Activated naive CD4-positive, alpha-beta T cell (primary cell): ENCODE measurements around the gene OR6K2.
"Not testable (repeated sequence)": the region's sequence is repeated elsewhere in the genome, so short reads cannot be mapped to it uniquely, and the experiment has no call there.

ENCODE experiments used
- DNase-seq, 4 experiments: peaks; one replicate each; lab custom pipeline; 2025; lab: John Stamatoyannopoulos, UW

OR6K2 gene

GRCh38 chr1:158700552-158700951 lies at the start of gene OR6K2:
Gene OR6K2 (minus strand): TSS chr1:158700652. CDS start chr1:158700652, 0 bp downstream.
- DNase-seq, result no peak

DNA sequence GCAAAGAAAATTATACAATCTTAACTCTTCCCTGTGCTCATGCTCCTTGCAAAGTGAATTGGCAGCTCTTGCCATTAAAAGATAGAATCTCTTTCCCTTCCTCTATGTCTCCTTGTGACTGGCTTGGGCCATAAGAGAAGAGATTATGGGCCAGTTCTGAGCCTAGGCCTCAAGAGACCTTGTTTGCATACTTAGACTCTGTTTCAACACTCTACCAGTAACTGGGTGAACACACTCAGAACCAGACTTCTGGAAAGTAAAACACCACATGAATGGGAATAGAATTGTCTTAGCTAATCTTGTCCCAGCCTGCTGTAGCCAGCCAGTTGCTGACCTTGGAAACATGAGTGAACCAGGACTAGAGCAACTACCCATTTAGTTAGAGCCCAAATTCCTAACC lies 35.4 kb upstream of the OR6K2 start:
- DNase-seq, result no peak

DNA sequence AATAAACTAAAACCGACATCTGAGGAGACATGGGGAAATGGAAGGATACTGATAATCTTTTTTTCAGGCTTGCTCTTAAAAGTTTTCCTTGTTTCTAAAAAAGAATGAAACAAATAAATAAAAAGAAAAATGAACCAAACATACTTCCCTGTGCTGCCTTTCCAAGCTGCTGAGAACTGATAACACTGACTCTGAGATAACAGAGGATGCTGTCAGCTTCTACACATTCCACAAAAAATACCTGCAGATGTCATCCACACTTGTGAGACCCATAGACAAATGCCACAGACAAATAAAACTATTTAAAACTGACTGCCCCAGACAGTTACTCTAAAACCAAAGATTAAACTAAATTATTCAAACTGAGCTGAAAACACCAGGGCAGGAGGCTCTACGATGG lies 32.1 kb upstream of the OR6K2 start:
- DNase-seq, result no peak

GRCh38 chr1:158731707-158732106 lies 31.3 kb upstream of the OR6K2 start:
- DNase-seq, result no peak

DNA sequence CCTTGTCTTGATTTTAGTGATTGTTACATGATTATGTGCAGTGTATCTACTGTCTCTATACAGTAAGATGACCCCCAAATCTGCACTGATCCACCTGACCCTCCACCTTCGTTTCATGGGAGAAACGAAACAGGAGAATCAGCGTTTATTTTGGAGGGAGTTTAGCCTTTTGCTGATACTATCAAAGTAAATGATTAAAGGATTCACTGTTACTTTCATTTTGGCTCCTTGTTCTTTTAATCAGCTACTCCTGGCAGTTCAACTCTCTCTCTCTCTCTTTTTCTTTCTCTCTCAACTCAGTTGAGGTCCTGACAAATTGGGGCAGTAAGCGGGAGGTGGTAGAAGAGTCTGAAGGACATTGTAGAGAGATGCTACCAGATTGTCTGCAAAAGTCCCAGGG lies 30.0 kb upstream of the OR6K2 start:
- no peak for DNase-seq

- DNase-seq, result no peak
These were observed 28.2 kb upstream of the OR6K2 start for GRCh38 chr1:158728510-158729225.

- DNase-seq, result no peak
These were observed 24.0 kb upstream of the OR6K2 start for GRCh38 chr1:158724442-158724841.

DNA sequence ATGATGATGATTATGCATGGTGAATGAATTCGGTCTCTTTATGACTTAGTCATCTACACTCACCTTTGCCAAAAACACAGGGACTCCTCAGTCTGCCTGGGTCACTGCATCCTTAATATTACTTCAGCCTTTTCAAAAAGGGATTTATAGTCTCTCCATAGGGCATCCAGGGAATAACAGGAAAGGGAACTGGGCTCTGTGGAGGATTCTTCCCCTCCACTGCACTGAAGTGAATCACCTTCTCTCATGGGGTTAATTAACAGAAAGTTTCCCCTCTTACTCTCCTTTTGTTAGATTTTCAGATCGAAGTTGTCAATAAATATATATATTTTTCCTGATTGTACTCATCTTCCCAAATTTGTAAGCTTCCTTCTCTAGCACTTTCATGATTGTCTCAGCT lies 20.2 kb upstream of the OR6K2 start, which contains the start of gene OR6K3:
OR6K3 (minus strand) TSS at position 101 of the 400 bp plus-strand sequence. CDS start 2,605 bp downstream, outside the sequence.
- DNase-seq, result no peak

- no peak for DNase-seq
These were observed 19.2 kb upstream of the OR6K2 start for GRCh38 chr1:158719664-158720063.

DNA sequence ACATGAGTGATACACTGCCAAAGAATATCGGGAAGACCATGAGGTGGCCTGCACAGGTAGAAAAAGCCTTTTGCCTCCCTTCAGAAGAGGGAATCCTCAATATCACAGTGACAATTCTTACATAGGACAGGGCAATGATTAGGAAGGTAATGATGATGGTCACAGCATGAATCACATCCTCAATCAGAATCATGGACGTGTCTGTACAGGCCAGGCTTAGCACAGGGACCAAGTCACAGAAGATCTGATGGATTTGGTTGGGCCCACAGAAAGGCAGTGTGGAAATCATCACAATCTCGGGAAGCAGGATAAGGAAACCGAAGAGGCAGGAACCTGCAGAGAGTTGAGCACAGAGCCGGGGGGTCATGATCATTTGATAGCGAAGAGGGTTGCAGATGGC lies 16.9 kb upstream of the OR6K2 start:
- no peak for DNase-seq

DNA sequence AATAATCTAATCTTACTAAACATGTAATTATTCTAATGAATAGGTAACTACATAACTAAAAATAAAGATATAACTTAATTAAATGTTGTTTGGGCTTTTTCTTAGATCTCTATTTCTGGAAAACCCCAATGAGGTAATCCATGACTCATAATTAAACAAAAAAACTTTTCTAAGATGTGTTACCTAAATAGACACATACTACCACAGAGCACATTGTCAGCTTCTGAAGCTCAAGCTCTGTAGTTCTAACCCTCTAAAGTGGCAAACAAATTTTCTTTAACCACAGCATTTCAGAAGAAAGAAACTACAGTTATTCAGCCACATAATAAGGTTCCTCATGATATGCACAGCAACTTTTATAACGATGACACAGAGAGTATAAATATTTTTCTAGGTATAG lies 15.9 kb upstream of the OR6K2 start:
- DNase-seq, result no peak

GRCh38 chr1:158714754-158715153 lies 14.3 kb upstream of the OR6K2 start:
- DNase-seq, result no peak

- no peak for DNase-seq
These were observed 10.6 kb upstream of the OR6K2 start for GRCh38 chr1:158711098-158711497.

- DNase-seq, result no peak
These were observed 5.6 kb upstream of the OR6K2 start for GRCh38 chr1:158706096-158706495.

DNA sequence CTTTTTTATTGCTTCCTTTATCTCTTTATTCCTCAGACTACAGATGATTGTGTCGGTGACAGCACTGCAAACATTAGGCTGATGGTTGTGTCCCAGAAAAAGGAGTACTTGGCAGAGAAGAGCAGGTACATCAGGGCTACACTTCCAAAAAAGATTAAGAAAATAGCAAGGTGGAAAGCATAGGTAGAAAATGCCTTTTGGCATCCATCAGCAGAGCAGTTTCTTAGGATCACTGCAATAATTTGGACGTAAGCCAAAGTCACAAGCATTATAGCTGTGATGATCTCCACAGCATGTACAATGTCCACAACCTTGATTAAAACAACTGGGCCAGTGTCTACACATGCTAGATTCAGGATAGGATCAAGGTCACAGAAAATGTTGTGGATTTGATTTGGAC lies 5.9 kb downstream of the OR6K2 start:
- DNase-seq, result no peak

- DNase-seq, result no peak
These were observed 8.1 kb downstream of the OR6K2 start for GRCh38 chr1:158692356-158692755.

- no peak for DNase-seq
These were observed 8.5 kb downstream of the OR6K2 start for GRCh38 chr1:158691907-158692306.

- not testable (repeated sequence) for DNase-seq
These were observed 9.3 kb downstream of the OR6K2 start for GRCh38 chr1:158691149-158691548.

GRCh38 chr1:158689875-158690274 lies 10.6 kb downstream of the OR6K2 start:
- no peak for DNase-seq

GRCh38 chr1:158689110-158689509 lies 11.3 kb downstream of the OR6K2 start:
- DNase-seq, result no peak

DNA sequence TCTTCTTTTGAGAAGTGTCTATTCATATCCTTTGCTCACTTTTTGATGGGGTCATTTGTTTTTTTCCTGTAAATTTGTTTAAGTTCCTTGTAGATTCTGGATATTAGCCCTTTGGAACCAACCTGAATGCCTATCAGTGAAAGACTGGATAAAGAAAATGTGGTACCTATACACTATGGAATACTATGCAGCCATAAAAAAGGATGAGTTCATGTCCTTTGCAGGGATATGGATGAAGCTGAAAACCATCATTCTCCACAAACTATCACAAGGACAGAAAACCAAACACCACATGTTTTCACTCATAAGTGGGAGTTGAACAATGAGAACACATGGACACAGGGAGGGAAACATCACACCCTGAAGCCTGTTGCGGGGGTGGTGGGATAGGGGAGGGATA lies 12.1 kb downstream of the OR6K2 start:
- not testable (repeated sequence) for DNase-seq

GRCh38 chr1:158687037-158687436 lies 13.4 kb downstream of the OR6K2 start:
- DNase-seq, result no peak

GRCh38 chr1:158686111-158687009 lies 14.1 kb downstream of the OR6K2 start, which contains the start of gene SPTA1:
Gene SPTA1 (minus strand): TSS chr1:158686715. CDS start chr1:158686517, 198 bp downstream.
- no peak for DNase-seq
